NT2/D1 (cell line): ENCODE results near the gene TMEM147.

Experiments
- SUZ12 ChIP-seq: IDR thresholded peaks from 2 replicates; pipeline ENCODE4 v1.6.1; 2011; ENCODE audit not compliant: insufficient read length, insufficient read depth; ENCODE audit errors: extremely low read depth
- ZNF274 ChIP-seq: IDR thresholded peaks from 2 replicates; pipeline ENCODE4 v1.6.1; 2011; ENCODE audit warnings: mild to moderate bottlenecking, low read depth, low read length

- no peak for TF ChIP-seq SUZ12
- no peak for TF ChIP-seq ZNF274
Measured at GRCh38 chr19:35501684-35502083, 43.7 kb upstream of the TMEM147 start.
